ENCODE measurements around the gene PRKAR1B.

The PRKAR1B gene

DNA sequence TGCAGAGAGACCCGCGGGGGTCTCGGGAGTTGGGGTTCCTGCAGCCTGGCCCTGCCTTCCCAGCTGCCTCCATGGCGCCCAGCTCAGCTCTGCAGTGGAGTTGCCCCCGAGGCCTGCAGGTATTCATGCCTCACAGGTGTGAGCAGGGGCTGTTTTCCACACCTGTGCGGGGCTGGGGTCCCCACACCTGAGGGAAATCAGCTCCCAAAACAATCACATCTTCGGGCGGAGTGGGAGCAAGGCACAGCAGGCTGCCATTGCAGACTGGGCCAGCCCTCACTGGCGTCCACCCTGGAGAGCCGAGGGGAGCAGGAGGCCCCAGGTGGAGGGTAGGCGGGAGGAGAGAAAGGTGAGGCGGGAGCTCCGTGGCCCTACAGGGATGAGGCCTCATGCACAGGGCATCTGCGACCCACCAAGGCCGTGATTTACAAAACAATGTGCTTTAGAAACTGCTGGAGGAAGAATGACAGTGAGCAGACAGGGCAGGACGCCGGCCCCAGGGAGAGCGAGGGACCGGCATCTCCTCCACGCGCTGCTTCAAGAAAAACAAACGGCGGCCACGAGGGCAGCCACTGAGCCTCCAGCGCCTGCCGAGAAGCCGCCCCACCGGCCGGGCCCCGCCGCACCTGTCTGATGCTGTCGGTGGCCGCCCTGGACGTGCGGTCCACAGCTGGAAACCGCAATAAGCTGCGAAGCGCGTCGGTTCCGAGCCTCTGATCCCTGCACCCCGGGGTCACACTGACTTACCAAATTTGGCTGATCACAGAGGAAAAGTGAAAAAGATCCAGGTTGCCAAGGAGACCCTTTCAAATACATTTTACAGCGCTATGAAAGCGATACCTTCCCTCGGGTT, 154.4 kb downstream of the PRKAR1B start:
- DNase-seq (ENCODE audit: low read depth): no peak

DNA sequence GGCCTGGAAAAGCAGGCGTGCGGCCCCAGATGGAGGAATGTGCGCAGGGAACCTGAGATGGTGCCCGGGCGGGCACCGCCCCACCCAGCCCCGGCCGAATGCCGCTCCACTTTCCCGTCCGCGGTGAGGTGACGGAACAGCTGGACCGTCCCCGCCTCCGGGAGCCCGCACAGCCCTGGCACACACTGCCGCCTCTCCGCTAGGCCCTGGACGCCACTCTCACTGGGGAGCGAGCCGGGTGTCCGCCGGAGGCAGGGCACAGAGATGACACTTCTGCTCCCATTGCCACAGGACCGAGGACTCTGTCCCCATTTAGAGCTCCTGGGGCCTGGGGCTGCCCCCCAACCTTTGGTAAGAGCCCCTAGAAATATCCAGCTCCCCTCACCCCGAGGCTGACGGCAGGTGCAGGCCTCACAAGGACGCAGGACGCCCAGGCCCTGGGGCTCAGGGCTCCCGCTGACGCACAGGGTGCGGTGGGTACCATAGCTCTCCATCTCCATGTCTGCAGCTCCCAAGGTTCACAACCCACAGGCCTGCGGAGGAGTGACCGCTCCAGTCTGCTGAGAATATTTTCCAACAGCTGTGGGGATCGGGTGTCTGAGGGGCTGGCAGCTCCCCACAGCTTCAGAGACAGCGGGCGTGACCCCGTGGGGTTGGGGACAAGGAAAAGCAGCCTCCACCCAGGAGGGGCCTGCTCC, 155.2 kb downstream of the PRKAR1B start:
- DNase-seq (ENCODE audit: low read depth): no peak

DNA sequence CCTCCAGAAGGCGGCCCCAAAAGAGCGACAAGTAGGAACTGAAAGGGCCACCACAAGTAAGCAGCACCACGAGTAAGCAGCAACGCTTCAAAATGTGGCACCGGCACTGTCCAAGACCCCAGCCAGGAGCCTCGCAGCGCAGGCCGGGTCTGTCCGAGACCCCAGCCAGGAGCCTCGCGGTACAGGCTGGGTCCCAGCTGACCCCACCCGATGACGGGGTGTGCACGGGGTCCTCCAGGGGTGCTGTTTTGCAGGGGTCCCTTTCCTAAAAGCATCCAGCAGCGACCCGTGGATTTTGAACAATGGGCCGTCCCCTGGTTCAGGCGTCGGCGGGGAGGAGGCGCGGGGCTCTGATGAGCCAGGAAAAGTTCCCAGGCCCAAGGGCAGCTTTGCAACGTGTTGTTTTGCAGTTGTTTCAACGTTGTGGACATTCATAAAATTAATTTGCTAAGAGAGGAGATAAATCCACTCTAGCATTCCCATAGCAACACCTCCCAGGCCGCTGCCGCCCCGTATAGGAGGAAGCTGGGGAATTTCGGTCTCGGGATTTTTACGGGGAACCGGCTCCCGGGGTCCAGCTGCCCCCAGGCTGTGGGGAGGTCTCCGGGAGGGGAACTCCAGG, 155.9 kb downstream of the PRKAR1B start:
- DNase-seq (ENCODE audit: low read depth): no peak

DNA sequence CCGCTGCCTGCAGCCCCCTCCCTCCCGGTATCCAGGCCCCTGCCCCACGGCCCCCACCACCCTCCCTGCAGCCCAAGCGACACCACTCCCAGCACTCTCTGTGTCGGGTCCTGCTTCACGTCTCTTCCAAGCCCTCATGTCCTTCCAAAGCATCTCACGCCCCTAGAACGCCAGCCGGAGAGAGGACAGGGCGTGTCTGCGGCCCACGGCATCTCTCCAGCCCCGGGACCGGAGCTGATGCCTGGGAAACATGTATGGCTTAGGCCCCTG, 156.3 kb downstream of the PRKAR1B start:
- DNase-seq (ENCODE audit: low read depth): no peak

DNA sequence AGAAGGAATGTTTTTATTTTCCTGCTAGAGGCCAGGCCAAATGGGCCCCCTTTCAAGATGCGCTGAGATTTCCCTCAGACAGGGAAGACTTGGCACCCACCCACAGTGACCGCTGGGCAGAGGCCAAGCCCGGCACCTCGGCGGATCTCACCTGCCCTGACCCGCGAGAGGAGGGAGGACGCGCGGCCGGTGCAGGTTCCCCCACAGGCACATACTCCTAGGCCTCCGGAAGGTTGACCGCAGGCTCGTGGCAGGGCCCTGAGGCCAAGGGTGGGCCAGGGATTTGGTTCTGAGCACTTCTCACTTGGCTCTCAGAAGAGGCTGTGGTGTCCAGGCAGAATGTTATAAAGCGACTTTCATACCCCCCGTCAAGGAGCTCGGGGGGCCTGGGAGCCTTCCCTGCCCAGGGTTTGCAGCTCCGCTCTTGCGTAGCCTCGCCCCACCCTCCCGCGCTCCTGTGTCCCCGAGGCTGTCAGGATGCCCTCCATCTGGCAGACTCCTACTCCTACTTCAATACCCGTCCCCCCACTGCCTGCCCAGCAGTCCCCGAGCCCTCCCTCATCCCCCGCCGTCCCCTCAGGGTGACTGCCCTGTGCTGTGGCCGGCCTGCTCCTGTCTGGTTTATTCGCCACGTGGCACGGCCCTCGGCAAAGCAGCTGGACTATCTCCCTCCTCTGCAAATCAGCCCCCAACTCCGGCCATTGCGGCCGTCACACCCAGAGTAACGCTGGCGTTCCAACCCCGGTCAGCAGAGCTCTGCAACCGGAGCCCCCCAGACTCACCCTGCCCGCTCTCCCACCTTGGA, 156.9 kb downstream of the PRKAR1B start:
- no peak for DNase-seq (ENCODE audit: low read depth)

DNA sequence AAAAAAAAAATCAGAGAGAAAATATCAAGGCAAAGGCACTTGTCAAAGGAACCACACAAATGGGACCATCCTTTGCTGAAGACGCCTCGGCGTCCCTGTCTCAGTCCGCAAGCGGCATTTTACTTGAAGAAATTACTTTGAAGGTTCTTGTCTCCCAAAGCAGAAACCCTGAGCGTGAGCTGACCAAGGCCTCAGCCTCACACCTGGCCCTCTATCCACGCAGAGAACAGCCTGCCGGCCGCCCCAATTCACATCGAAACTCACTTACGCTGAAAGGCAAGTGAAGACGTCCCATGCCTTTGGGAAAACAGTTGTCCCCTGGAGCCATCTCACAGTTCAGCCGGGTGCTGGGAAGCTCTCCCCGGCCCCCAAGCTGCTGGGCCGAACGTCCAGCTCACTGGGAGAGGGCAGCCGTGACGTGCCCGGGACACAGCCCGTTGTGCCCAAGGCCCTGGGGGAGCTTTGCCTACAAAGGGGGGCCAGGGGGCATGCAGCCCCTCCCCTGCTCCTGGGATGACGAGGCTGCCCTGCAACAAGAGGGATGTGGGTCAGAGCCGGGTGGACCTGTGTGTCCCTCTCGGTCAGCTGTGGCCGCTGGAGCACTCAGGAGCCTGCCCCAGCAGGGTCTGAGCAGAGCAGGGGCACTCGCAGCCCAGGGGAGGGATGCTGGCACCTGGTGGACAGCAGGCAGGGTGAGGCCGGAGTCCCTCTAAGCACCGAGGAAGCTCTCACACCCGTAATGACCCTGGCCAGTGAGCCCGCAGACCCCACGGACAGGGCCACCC, 157.8 kb downstream of the PRKAR1B start:
- no peak for DNase-seq (ENCODE audit: low read depth)

DNA sequence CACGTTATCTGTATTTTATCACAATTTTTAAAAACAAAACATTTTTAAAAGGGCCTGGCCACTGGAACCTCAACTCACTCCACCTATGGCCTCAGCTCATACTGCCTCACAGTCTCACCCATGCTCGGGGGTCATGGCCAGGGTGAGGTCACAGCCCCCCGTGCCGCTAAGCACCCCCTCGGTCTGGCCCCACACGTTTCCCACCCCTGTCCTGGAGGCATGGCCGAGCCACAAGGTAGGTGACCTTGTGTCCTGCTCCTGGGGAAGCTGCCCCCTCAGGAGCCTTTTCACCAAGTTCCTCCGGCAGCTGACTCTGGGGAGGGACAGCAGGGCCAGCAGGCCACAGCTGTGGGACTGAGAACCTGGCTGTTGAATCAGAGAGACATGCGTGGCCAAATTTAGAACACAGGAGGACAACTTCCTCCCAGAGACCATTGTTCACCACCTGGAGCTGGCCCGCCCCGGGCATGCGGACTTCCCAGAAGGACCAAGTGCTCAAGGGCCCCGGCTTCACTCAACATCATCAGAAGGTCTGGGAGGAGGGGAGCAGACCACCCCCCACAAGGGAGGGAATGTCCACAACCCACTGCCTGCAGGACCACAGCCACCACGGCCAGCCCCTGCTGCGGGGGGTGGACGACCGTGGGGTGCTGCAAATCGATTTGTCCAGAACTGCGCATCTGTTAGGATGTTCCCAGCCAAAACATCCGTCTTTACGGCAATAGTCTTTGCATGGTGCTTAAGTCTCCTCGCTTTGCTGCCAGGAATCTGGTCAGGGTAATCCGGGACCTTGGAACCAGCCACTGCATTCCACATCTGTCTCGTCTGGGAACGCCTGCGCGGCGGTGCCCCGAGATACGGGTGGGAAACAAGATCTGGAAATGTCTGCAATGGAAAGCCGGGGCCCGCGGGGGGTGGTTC, 158.8 kb downstream of the PRKAR1B start:
- no peak for DNase-seq (ENCODE audit: low read depth)

DNA sequence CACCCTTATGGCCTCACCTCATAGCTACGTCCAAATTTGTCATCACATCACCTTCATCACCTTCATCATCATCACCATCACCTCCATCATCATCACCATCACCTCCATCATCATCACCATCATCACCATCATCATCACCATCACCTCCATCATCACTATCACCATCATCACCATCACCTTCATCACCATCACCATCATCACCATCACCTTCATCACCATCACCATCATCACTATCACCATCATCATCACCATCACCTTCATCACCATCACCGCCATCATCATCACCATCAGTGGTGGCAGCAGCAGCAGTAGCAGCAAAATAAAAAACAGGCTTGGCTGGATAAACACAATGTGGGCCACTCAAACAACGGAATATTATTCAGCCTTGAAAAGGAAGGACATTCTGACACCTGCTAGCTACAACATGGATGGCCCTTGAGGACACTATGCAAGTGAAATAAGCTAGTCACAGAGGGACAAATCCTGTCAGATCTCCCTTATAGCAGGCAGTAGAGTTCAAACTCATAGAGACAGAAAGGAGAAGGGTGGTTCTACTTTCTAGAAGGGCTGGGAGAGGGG, 159.7 kb downstream of the PRKAR1B start:
- DNase-seq (ENCODE audit: low read depth): no peak

DNA sequence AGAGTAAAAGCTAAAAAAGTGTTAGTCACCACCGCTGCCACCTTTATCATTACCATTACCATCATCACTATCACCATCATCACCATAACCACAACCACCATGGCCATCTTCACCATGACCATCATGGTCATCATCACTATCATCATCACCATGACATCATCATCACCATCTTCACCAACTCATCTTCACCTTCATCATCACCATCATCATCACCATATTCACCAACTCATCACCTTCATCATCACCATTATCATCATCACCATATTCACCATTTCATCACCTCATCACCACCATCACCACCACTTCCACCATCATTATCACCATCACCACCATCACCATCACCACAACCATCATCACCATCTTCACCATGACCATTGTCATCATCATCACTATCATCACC, 161.0 kb downstream of the PRKAR1B start:
- no peak for DNase-seq (ENCODE audit: low read depth)

DNA sequence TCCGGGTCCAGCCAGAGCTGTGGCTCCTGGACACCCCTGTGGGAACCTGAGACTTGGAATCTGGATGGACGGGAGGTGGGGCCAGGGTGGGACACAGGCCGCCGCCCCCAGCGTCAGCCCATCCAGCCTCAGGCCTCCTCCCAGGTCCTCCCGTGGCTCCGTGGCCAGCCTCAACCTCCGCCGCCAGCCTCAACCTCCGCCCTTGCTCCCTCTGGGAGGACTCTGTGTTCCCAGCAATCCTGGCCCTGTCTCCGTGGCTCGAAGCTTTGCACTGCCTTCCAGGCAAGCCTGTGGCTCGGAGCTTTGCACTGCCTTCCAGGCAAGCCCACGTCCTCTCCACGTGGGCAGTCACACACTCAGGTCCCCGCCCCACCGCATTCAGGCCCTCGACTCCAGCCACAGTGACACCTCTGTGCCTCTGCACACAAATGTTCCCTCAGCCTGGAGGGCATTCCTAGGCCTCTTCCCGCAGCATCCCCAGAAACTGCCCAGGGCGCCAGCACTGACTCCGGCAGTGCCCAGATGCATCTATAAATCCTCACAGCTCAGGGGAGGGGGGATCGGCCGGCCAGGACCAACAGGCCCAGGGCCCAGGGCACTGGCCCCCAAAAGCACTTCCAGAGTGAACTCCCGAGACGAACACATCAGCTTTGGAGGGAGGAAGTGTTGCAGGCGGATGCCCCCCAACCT, 162.8 kb downstream of the PRKAR1B start:
- no peak for DNase-seq (ENCODE audit: low read depth)

DNA sequence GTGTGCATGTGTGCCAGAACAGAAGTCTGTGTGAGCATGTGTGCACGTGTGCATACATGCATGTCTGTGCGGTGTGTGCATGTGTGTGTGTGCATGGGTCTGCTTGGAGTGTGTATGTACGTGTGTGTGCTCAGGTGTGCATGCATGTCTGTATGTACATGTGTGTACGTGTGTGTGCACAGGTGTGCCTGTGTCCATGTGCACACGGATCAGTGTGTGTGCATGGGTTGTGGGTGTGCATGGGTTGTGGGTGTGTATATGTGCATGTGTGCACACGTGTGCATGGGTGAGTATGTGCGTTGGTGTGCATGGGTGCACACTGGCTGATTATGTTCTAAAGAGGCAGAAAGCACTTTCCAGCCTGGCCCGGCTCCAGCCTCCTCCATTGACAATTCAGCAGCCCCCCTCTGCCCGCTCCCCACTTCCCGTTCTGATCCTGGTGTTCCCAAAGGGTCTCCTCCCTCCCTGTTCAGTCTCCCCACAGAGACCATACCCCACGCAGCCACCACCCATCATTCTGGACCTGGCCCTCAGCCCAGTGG, 163.4 kb downstream of the PRKAR1B start:
- no peak for DNase-seq (ENCODE audit: low read depth)

DNA sequence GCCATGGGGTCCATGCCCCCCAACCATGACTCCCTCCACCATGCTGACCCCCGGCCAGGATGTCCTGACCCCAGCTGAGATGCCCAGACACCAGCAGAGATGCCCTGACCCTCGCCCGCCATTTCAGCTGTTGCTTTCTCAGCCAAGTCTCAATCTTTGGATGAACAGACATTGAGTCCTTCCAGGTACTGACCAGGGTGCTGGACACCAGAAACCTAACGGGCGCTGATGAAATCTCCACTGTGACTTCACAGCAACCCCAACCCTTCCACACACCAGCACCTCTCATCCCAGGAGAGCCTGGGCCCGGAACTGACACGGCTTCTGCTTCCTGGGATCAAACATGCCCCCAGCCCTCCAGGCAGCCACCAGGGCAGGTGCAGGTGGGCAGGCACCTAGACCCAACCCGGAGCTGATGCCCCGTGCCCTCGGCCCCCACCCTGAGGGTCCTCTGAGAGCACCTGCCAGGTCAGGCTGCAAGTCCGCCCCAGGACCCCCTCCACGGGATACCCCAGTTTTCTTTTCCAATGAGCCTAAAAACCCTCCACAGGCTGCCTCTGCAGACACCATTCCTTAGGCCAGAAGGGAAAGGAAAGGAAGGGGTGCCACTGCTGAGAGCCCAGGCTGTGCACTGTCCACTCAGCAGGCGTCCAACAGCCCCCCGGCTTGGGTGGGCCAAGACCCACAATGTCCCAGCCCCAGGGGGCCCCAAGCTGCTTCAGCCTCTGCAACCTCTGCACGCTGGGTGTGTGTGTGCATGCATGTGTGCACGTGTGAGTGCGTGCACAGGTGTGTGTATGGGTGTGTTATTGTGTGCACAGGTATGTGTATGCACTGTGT, 164.1 kb downstream of the PRKAR1B start:
- DNase-seq (ENCODE audit: low read depth): no peak

DNA sequence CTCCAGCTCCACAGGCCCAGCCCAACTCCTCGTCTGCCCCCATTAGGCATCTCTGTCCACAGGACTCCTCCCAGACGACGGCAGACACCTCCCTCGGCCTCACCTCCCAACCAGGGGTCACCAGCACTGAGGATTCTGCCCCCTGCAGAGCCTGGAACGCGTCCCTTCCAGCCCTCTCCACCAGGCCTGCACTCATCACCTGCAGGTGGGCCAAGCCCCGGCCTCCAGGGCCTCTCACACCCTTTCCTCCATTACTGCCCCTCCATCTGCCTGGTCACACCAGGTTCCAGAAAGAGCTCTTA, 164.8 kb downstream of the PRKAR1B start:
- no peak for DNase-seq (ENCODE audit: low read depth)

DNA sequence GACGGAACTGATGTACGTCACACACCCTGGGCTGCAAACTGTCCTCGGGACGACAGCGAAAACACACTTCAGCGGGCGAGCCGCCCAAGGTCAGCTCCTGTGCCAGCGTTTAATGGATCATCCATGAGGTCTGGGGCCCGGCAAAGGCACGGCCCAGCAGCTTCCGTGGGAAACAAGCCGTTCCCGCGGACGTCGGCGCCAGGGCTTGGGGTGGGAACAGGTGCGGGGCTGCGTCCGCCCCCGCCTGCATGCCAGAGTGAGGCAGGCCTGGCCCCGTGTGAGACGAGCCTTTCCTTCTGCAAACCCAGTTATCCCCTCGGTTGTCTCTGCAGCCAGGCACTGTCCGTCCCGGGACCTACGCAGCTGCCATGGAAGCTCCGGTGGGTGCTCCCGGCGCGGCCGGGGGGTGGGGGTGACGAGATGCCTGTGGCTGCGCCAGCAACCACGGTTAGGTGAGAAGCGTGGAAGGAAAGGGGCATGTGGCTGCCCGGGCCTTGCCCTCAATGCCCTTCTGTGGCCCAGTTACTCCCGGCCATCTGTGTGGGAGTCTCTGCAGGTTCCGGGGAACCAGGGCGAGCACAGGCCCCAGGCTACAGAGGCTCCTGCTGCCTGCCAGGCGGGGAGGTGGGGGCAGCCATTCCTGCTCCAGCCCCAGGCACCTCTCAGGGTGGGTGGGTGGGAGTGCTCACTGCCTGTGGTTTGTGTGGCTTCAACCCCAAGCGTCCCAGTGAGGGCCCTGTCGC, 165.3 kb downstream of the PRKAR1B start:
- DNase-seq (ENCODE audit: low read depth): no peak

DNA sequence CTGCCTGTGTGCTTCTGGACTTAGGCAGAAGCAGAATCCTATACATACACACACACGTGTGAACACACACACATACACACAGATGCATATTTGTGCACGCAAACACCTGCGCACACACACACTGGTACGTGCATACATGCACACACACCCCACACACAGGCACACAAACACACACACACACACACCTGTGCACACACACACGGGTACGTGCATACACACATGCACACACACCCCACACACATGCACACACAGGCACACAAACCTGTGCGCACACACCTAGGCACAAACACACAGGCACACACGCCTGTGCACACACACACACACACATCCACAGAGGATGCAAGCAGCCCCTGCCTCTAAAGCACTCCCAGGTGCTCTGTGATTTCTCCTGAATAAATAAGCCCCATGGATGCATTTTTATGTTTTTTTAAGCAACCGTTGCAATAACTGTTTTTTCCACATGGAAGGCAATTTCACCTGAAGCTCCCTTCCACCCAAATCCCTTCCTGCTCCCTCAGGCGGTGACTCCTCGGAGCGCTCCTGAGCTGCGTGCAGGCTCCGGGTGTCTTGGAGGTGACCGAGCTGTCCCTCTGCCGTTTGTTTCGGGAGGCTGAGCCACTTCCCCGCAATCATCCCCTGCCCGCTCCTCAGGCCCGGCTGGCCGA, 166.0 kb downstream of the PRKAR1B start:
- no peak for DNase-seq (ENCODE audit: low read depth)

DNA sequence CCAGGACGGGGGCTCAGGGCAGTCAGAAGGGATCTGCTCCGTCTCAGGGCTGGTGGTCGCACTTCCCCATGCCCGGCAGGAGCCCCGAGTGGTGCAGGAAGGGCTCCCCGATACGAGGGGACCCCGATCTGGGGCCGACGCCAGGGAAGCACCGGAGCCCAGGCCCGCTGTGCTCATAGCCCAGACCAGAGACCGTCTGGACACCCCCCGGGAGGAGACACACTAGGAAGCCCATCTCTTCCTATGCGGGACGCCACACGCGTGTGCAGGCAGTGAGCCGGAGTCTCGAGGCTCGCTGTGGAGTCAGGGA, 167.7 kb downstream of the PRKAR1B start:
- DNase-seq (ENCODE audit: low read depth): no peak

DNA sequence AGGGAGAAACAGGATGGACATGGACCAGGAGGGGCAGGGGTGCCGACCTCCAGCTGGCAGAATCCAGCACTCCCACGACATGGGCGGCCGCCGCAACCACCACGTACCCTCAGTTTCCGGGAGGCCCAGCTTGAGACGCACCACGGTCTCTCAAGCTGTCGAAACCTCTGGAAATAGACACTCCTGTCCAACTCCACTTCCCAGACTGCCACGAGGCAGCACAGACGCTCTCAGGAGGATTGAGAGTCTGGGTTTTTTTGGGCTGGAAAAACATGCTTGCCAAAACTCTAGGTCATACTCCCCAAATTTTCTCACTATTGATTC, 169.6 kb downstream of the PRKAR1B start:
- peak; percentile 17 for DNase-seq (ENCODE audit: low read depth)

Measured in stromal cell of bone marrow (primary cell).